ENCODE measurements around the gene ULBP3.

Gene ULBP3

DNA sequence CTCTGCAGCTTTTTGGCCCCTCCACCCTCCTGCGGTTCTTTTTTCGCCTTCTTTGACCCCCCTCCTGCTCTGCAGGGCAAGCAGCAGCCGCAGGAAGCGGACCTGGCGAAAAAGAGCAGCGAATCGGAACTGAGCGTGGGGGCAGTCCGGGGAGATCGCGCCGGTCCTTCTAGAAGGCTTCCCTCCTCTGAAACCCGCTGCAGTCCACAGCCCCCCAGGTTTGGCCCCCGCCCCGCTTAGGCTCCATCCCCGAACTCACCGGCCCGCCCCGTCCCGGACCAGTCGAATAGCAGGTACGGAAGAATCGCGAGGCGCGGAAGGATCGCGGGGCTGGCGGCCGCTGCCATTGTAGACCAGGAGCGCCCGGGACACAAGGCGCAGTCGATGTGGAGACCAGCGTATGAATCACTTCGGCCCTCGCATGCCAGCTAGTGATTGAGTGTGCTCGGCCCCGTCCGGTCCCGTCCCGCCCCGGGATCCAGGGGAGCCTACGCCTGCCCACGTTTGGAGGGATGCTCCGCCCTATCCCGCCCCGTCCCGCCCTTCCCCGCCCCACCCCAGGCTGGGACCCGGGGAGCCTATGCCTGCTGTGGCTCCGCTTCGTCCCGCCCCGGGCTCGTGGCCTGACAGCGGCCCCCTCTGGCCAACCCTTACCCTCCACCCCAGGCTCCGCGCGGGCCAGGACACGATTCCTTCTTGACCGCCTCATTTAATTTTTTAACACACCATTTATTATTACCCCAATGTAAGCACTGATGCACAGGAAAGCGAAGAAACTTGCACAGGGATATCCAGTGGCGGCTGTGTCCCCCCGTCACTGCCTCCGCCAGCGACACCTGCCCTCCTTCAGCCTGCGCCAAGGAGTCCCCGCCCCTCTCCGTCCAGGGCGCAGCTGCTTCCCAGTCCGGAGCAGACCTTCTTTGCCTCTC, at the start of gene ULBP3:
ULBP3 (minus strand) TSS at position 402 of the 929 bp plus-strand sequence; CDS start at position 347, 55 bp downstream.
- peak; percentile 53 for DNase-seq

DNA sequence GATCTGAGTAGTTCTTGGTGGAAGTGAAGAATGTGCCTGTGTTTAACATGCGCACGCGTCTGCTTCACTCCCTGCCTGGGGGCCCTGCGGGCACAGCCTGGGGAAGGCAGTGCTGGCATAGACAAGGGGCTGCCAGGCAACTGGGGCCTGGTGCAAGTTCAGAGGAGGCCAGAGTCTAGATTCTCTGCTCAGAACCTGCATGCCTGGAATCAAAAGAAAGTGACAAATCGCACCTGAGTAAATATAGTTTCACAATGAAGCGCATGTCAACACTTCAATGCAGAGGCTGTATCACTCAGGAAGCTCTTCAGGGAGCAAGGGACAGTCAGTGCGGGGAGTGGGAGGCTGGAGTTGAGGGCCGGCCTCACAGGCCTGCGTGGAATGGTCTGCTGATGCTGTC, 49.7 kb upstream of the ULBP3 start:
- DNase-seq: no peak

DNA sequence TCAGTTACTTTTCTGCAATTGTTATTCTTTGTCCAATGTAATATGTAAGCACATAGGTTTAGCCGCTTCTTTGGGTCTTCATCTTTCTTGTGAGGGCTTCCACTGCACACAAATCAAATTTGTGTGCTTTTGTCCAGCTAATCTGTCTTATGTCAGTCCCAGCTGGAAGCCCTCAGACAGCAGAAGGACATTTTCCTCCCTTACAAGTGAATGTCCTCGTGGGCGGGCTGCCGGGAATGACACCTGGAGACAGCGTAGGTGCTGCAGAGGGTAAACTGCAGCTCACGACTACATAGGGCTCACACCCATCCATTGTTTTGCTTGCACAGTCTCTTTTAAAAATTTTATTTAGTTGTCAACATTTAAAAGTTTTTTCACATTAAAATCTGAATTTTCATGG, 49.3 kb upstream of the ULBP3 start:
- DNase-seq: no peak

DNA sequence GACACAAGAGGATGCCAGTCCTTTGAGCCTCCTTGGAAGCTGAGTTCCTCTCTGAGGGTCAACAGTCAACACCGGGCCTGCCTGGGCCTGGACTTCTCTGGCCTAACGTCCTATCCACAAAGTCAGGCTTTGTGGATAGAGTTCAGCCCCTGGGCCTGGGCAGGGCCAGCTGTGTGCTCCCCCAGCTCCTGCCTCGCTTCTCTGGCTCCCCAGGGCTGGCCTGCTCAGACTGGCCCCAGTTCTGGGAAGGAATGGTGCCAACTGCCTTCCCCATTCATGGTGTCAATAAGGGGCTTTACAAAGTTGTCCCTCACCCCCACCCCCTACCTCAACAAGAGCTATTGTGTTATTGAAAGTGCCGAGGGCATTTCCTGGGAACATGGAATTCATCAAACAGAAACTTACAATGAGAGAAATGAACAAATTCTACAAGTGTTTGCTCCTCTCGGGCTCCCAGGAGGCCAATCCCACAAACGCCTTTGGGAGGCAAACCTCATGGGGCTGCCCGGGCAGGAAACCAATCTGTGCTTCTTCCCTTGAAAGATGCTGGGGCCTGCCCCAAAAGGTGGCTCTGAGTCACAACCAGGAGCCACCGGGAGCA, 47.4 kb upstream of the ULBP3 start:
- no peak for DNase-seq

DNA sequence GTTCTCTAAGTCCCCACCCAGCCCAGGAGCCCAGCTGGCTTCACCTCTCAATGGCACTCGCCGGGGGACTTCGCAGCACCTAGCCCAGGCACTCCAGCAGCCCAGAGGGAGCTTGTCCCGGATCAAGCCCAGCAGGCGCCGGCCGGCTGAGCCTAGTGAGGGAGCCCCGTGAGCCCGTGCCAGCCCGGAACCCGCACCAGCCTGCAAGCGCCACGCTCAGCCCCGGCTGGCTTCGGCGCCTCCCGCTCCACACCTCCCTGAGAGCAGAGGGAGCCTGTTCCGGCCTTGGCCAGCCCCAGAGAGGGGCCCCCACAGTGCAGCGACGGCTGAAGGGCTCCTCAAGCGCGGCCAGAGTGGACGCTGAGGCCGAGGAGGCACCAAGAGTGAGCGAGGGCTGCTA, 46.8 kb upstream of the ULBP3 start:
- DNase-seq: no peak

DNA sequence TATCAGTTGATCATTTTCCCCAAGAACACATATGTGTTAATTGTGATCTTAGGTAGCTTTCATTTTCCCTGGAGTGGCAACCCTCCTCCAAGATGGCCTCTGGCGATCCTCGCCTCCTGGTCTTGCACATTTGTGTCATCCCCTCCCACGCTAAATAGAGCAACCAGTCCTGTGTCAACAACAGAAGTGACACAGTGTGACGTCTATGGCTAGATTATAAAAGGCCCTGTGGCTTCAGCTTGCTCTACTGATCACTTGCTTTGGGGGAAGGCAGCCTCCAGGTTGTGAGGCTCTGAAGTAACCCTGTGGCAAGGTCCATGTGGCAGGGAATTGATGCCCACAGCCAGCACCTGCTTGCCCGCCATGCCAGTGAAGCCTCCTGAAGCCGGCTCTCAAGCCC, 43.3 kb upstream of the ULBP3 start:
- DNase-seq: no peak

DNA sequence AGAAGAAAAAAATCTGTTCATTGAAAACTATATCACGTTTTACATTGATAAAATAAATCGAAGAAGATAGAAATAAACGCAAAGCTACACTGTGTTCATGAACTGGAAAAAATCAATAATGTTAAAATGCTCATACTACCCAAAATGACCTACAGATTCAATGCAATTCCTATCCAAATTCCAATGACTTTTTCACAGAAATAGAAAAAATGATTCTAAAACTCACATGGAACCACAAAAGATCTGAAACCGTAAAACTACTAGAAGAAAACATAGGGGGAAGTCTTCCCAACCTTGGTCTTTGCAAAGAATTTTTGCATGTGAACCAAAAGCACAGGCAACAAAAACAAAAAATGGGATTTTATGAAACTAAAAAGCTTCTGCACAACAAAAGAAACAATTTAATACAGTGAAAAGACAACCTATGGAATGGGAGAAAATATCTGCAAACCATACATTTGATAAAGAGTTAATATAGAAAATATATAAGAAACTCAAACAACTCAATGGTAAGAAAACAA, 33.9 kb upstream of the ULBP3 start:
- no peak for DNase-seq

DNA sequence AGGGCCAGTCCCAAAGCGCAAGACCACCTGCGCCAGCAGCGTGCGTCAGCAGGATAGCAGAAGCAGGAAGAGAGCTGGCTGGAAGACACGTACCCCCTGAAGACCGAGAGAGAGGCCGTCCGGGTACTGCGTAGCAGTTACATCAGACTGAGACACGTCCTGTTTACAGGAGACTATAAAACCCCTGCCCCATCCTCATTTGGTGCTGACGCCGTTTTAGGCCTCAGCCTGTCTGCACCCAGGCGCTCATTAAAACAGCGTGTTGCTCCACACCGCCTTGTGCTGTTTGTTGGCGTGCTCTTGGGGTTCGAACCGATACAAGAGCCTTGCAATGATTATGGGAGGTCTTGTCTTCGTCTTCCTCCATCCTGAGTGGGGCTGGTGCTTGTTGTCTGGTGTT, 31.8 kb upstream of the ULBP3 start:
- DNase-seq: no peak

DNA sequence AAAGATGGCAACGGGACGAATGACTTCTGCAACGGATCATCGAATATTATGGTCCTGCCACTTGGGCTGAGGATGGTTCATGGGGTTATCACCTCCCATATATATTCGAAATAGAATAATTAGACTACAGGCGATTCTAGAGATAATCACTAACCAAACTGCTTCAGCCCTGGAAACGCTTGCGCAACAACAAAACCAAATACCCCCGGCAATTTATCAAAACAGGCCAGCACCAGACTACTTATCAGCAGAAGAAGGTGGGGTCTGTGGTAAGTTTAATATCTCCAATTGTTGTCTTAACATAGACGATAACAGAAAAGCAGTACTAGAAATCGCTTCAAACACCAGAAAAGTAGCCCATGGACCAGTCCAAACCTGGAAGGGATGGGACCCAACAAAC, 31.0 kb upstream of the ULBP3 start:
- no peak for DNase-seq

DNA sequence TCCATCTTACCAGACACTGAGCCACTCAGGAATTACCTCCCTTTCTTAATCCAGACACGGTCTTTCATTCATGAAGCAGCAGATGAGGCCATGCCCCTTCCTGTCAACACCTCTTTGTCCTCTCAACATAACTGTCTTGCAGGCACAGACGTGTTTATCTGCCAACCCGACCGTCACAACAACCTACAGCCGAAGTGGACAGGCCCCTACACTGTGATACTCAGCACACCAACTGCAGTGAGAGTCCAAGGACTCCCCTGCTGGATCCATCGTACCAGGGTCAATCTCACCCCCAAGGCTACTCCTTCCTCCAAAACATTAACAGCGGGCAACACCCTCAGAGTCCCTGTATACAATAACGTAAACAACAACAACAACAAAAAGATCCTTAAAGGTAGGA, 30.6 kb upstream of the ULBP3 start:
- DNase-seq: no peak

DNA sequence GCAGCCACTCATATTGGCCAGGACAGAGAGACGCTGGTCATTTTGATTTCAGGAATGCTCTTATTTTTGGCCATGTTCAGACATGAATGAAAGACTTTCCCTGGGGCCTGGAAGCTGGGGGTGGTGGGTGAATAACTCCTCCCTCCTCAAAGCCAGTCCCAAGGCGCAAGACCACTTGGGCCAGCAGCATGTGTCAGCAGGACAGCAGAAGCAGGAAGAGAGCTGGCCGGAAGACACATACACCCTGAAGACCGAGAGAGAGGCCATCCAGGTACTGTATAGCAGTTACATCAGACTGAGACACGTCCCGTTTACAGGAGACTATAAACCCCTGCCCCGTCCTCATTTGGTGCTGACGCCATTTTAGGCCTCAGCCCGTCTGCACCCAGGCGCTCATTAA, 29.2 kb upstream of the ULBP3 start:
- no peak for DNase-seq

DNA sequence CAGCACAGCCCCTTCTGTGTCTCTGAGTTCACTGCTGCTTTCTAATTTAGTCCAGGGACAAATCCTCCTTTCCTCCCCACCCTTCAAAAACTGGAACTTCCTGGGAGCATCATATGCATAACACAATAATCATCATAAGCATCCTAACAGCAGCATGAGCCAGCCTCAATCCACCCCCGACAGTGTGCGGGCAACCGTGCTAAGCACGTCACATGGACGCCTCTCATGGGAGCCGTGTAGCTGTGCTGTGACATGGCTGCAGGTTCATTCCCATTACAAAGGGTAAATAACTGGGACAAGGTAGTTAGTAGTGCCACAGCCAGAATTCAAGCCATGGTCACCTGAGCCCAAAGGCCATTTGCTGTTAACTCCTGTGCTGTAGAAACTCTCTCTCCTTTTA, 24.5 kb upstream of the ULBP3 start:
- no peak for DNase-seq

DNA sequence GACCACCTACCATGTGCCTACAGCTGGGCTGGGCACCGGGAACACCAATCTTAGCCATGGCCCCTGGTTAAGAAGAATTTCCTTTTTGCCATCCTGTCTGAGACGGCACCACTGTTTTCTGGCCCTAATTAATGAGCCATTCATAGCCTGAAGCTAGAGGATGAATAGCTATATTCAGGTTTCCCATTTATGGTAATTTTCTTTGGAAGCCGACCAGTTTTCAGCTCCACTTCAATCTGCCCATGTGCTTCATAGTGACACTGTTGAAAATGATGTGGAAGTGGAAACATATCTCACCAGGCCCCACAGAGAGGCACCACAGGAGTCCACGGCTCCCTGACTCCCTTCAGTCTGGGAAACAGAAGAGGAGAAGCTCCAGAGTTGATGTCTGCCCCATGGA, 22.6 kb upstream of the ULBP3 start:
- DNase-seq: no peak

DNA sequence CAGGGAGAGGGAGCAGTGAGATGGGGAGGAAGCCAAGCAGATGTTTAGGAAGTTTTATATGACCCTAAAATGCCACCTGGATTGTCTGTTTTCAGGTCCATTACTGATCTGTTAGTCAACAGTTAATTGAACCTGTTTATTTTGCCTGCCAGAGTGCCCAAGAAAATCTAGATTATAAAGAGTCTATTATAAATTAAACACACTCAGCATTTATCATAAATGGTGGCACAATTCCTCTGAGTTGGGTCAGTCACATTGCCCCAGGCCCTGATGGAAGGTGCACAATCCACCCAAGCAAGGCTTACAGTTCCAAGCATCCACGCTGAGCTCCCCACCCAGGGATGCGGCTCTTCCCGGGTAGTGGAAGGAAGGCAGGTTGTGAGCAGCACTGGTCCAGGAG, 21.4 kb upstream of the ULBP3 start:
- DNase-seq: no peak

DNA sequence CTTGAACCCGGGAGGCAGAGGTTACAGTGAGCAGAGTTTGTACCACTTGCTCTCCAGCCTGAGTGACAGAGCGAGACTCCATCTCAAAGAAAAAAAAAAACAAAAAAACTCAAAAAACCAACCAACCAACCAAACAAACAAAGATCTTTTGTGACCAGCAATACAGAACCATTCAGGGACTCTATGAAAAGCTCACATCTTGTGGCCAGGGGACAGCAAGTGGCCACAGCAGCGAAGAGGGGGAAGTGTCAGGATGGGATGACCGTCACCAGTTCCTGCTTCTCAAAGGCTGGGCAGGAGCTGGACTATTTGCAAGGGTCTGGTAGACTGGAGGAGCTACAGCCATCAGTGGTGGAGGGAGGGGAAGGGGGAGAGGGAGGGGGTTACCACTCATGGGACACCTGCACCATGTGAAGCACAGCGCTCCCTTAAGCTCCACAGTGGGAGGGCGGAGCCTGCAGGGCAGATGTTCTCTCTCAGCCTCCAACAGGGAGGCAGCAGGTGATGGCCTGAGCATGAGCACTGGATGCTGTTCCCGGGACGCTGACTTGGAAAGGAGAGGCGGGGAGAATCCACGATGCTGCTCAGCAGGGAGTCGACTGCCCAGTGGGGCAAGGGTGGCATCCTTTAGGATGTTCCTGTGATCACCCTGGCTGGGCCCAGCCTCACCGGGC, 19.7 kb upstream of the ULBP3 start:
- DNase-seq: no peak

DNA sequence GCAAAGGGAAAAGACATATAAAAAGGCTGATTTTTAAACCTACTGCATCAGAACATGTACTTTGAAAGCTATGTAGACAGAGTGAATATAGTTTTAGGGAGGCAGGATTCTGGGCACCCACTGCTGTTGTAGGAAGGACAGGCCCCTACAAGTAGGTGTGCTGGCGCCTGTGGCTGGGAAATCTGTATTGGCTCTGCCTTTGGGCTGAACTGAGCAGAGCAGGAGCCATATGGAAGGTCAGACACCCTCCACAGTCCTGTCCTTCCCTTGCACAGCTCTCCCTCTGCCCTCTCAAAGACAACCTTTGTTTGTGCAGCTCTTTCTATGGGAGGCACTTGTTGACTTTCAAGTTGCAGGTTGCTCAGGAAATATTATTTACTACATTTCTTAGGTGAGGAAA, 18.4 kb upstream of the ULBP3 start:
- DNase-seq: no peak

DNA sequence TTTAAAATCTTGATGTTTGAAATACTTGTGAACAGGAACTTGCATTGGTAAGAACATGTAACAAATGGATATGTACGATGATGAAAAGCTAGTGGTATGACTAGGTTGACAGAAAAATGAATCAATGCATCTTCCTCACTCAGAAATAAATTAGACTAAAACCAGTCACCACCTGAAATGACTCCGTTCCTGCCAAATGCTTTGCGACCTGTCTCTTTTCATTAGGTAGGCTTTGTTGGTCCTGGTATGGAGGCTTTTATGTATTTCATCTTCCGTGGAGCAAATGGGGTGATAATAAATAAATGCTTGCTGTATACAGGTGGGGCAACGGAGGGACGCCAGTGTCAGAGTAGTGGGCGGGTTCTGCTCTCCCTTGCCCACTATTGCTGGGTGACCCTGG, 17.1 kb upstream of the ULBP3 start:
- no peak for DNase-seq

DNA sequence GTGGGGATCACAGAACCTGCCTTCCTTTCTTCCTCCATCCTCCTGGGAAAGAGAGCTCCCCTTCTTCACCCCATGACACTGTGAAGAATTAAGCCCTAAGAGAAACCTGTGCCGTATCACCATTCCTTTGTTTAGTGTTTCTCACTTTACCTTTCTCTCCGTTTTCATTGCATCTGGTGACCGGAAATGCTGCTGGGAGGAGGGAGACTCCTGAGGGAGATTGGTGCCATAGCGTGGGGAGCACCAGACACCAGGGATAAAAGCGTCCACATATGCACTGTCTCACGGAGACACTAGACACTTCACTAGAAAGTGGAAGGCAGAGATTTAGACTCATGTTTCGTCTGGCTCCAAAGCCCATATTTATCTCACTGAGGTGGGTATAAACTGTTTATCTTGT, 15.5 kb upstream of the ULBP3 start:
- no peak for DNase-seq

DNA sequence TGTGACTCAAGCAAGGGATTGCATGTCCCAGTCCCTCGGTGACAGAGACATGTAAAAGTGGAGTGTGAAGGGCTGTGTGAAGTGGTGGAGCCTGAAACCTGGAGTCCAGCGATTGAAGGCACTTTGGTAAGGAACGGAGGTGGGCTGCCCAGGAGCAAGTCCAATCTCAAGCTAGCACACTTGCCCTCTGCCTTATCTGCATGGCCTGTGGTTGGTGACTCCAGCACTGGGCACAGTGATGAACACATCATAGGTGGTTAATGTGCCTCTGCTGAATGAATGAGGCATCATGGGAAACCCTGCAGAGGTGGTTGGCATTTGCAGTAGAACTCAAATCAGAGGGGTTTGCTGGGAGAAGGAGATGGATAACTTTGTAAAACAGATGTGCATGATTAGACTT, 14.9 kb upstream of the ULBP3 start:
- DNase-seq: no peak

DNA sequence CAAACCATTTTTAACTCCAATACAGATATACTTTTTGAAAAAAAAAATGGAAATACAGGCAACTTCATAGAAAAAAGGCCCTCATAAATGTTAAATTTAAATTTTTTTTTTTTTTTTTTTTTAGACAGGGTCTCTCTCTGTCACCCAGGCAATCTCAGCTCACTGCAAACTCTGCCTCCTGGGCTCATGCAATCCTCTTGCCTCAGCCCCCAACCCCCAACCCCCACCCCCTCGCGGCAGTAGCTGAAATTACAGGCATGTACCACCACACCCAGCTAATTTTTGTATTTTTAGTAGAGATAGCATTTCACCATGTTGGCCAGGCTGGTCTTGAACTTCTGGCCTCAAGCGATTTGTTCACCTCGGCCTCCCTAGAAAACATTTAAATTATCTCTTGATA, 12.8 kb upstream of the ULBP3 start:
- no peak for DNase-seq

DNA sequence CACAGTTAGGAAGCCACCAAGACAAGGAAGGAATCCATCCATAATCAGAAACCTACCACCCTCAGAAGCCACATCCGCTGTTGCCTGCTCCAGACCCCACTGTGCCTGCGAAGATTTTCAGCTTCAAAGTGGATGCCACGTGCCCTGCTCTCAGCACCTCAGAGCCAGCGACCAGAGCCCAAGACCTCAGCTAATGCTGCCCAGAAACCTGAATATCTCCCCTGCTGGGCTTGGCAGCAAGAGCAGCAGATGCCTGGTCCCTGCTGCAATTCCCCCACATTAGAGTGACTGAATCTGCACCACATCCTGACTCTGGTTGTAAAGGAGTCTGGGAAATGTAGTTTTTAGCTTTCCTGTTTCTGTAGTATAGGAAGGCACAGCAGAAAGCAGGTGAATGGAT, 10.7 kb upstream of the ULBP3 start:
- DNase-seq: peak; percentile 17

DNA sequence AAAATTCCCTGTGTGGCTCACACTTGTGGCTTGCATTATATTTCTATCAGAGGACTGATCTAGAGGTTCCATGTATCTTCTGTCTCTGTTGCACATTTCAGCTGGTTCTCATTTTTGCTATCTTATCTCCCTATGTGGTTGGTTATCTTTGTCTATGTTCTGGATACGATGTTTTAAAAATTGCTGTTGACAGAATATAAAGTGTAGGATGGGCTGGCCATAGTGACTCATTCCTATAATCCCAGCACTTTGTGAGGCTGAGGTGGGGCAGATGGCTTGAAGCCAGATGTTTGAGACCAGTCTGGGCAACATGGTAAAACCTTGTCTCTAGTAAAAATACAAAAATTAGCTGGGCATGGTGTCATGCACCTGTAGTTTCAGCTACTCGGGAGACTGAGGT, 9.9 kb upstream of the ULBP3 start:
- DNase-seq: no peak

DNA sequence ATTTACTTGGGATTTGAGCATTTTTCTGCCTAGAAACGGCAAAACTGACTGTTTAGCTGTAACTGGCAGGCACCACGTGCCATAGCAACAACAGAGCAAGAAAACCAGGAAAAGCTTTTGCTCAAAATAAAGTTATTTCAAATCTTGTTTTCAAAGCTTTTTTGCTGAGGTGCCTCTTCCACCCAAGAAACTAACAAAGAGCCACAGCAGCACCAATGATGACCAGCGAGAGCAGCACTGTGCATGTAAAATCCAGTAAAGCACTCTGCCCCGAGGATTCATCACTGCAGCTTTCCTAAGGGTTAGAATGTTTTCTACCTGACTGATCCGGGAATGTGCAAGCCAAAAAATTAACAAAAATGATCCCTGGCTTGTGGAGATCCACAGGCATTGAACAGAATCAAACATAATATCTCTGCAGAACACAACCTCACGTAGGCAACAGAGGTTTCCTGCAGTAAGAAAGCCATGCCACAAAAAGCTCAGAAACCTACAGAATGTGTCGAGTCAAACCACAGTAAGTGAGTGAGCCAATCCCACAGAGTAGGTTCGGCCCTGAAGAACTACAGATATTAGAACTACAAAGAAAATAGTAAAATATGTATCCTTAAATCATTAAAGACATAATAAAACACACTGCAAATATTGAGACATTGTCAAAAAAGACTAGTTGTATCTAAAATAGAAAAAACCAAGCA, 7.4 kb upstream of the ULBP3 start:
- DNase-seq: no peak

All from activated effector memory CD4-positive, alpha-beta T cell treated with Interleukin-2 at 50 U/mL for 16 hours (primary cell).